Smooth muscle cell (in vitro differentiated cells): ENCODE measurements around the gene PDE3B. TPM values are rescaled to one million over a fixed set of nuclear protein-coding genes. Genes with fewer than 3 reads are reported as not detected.
A peak's percentile ranks its signal among the peaks of the same experiment; 100 is the strongest.

Experiments used
- DNase-seq: peaks from one replicate; lab custom pipeline; 2025; ENCODE audit not compliant: unreplicated experiment; lab: John Stamatoyannopoulos, UW
- H2AFZ ChIP-seq: fragments of 200-600 bp; sonication (generic); 2 replicates; pipeline ENCODE4 v1.6.0; 2016; ENCODE audit warnings: antibody characterized with exemption, low read depth, mild to moderate bottlenecking
- H3F3A ChIP-seq: fragments of 200-600 bp; sonication (generic); 2 replicates; pipeline ENCODE4 v1.6.0; 2017; ENCODE audit warnings: antibody characterized with exemption, low read depth
- H3K27ac ChIP-seq: fragments of 200-600 bp; sonication (generic); 2 replicates; pipeline ENCODE4 v1.5.1; 2016; ENCODE audit warnings: low read depth, mild to moderate bottlenecking
- H3K27me3 ChIP-seq: fragments of 200-600 bp; sonication (generic); 2 replicates; pipeline ENCODE4 v1.6.1; 2016; ENCODE audit warnings: low read depth, mild to moderate bottlenecking
- H3K36me3 ChIP-seq: fragments of 200-600 bp; sonication (generic); 2 replicates; pipeline ENCODE4 v1.5.1; 2016; ENCODE audit warnings: low read depth
- H3K4me1 ChIP-seq: fragments of 200-600 bp; sonication (generic); 2 replicates; pipeline ENCODE4 v1.5.1; 2016; ENCODE audit warnings: low read depth
- H3K4me2 ChIP-seq: fragments of 200-600 bp; sonication (generic); 2 replicates; pipeline ENCODE4 v1.6.0; 2016; ENCODE audit warnings: mild to moderate bottlenecking
- H3K4me3 ChIP-seq: fragments of 200-600 bp; sonication (generic); 2 replicates; pipeline ENCODE4 v1.5.1; 2016; ENCODE audit warnings: mild to moderate bottlenecking
- H3K79me2 ChIP-seq: fragments of 200-600 bp; sonication (generic); 2 replicates; pipeline ENCODE4 v1.6.0; 2016; ENCODE audit warnings: low read depth, mild to moderate bottlenecking
- H3K9ac ChIP-seq: fragments of 200-600 bp; sonication (generic); 2 replicates; pipeline ENCODE4 v1.6.0; 2016; ENCODE audit warnings: low read depth
- H3K9me3 ChIP-seq: fragments of 200-600 bp; sonication (generic); replicated peaks from 2 replicates; pipeline ENCODE4 v1.5.1; 2016; ENCODE audit warnings: low read depth
- H4K20me1 ChIP-seq: fragments of 200-600 bp; sonication (generic); 2 replicates; pipeline ENCODE4 v1.6.0; 2016; ENCODE audit warnings: low read depth
- CTCF ChIP-seq: fragments of 200-600 bp; sonication (generic); IDR thresholded peaks from 2 replicates; pipeline ENCODE4 v1.5.1; 2017; ENCODE audit warnings: borderline replicate concordance, mild to moderate bottlenecking, antibody characterized with exemption; ENCODE audit not compliant: insufficient read depth, poor library complexity, severe bottlenecking
- WGBS: methylation state at CpG from one replicate; pipeline ENCODE4 v1.1.7; 2016; ENCODE audit warnings: low lambda C conversion rate; 5-methylcytosine and 5-hydroxymethylcytosine counted together
- polyA plus RNA-seq: library from polyadenylated mRNA; unstranded; fragments of >200 nt; fragmentation: Nextera tagmentation; extraction: Ambion mirVana; gene quantifications from 2 replicates; pipeline ENCODE4 v1.2.1, GENCODE V29; 2016
- total RNA-seq: library from RNA; depleted of rRNA; stranded (reverse); fragments of >200 nt; gene quantifications from 2 replicates; pipeline ENCODE4 v1.2.3, GENCODE V29; 2014

PDE3B gene
- total and polyA plus RNA-seq, 2 experiments from 2014 or later, result 1.7 to 1.8 TPM

GRCh38 chr11:14892036-14892556, 248.5 kb downstream of the PDE3B start, which contains the start of gene CYP2R1:
Gene CYP2R1 (minus strand): TSS chr11:14892231. CDS start chr11:14892205, 26 bp downstream.
- H3K4me3 ChIP-seq, result peak within 1 kb of the TSS; percentile 76
- H4K20me1 ChIP-seq, result no peaks in the 10 kb centered on the region
- H3K9me3 ChIP-seq, result no peaks in the 10 kb centered on the region
- WGBS, result 1% methylated on average over 36 of the region's 36 CpGs
- peak within 1 kb of the TSS; percentile 97 for H2AFZ ChIP-seq
- peak; percentile 82 for DNase-seq
- H3K79me2 ChIP-seq, result no peaks in the 10 kb centered on the region
- H3K4me1 ChIP-seq, result peaks cover 5% of the 10 kb centered on the region
- H3K27ac ChIP-seq, result peak within 1 kb of the TSS; percentile 86
- peak within 1 kb of the TSS; percentile 93 for H3K4me2 ChIP-seq
- H3F3A ChIP-seq, result no peaks in the 10 kb centered on the region
- no peaks in the 10 kb centered on the region for H3K36me3 ChIP-seq
- H3K27me3 ChIP-seq, result no peaks in the 10 kb centered on the region
- peak within 1 kb of the TSS; percentile 63 for H3K9ac ChIP-seq
- TF ChIP-seq CTCF, result no peak

GRCh38 chr11:14892577-14892976, 249.0 kb downstream of the PDE3B start:
- Histone ChIP-seq H3K36me3 (no peaks in the 10 kb centered on the region), H3K4me1 (peaks cover 5% of the 10 kb centered on the region), H3K27me3 (no peaks in the 10 kb centered on the region), H3K79me2 (no peaks in the 10 kb centered on the region), H2AFZ (peak overlapping the region; percentile 97), H4K20me1 (no peaks in the 10 kb centered on the region), H3K9me3 (no peaks in the 10 kb centered on the region), H3K9ac (no peak overlapping the region), H3K4me3 (peak overlapping the region; percentile 76), H3K27ac (no peak overlapping the region), H3F3A (no peaks in the 10 kb centered on the region), H3K4me2 (peak overlapping the region; percentile 93)
- TF ChIP-seq CTCF, result no peak
- no peak for DNase-seq
- WGBS, result 98% methylated on average over 2 of the region's 2 CpGs

GRCh38 chr11:14894657-14895598, 251.3 kb downstream of the PDE3B start:
- Histone ChIP-seq H3K4me1 (peaks cover 5% of the 10 kb centered on the region), H3K9ac (no peak overlapping the region), H3K4me3 (no peak overlapping the region), H3K27ac (no peak overlapping the region), H2AFZ (no peak overlapping the region), H3K27me3 (no peaks in the 10 kb centered on the region), H3K4me2 (no peak overlapping the region), H3K36me3 (no peaks in the 10 kb centered on the region), H3F3A (no peaks in the 10 kb centered on the region), H3K79me2 (no peaks in the 10 kb centered on the region), H3K9me3 (no peaks in the 10 kb centered on the region), H4K20me1 (no peaks in the 10 kb centered on the region)
- no peak for DNase-seq
- WGBS, result 74% methylated on average over 5 of the region's 5 CpGs
- no peak for TF ChIP-seq CTCF
